Heart left ventricle (tissue), 13 donors: ENCODE data around the gene KLHL8.

Experiments used
- POLR2A ChIP-seq, 2 donors: fragments of 450-650 bp; IDR thresholded peaks; one replicate each; pipeline ENCODE4 v1.6.1; 2017; ENCODE audit warnings: antibody characterized with exemption in 2 of 2, mild to moderate bottlenecking in 2 of 2, moderate library complexity in 2 of 2
- TF ChIP-seq, protein P1 (sequence below), 12 donors: fragments of 200-600 bp; sonication (generic) in 4 of 12; IDR thresholded peaks; one replicate each; pipeline versions ENCODE4 v1.5.0 to v1.8.0; 2018 to 2022; ENCODE audit warnings: antibody characterized with exemption in 12 of 12, mild to moderate bottlenecking in 5 of 12
- donor health status: ischemic (EF 13 %, LVEDD 7.1; RV severe dilation, severe dysfunction).
- donor health status: DM: no; HTN: yes; CAD: no.
- donor health status: DM: no; HTN: no; CAD: no.
- donor health status: ischemic (EF 25% LVEDD 6.9; RV normal size, moderate dysfunction).
- donor health status: ischemic (EF 25% LVEDD 5.7; RV mildly dilated, moderate dysfunction).
- donor health status: ischemic (EF 35%, LVEDD 5.7; RV mildly dilated, moderate dysfunction).
- donor health status: nonischemic (EF 11% LVEDD 7.7; RV severe dilation, severe dysfunction).
- donor health status: DM: yes; HTN: yes; CAD: no.
- donor health status: PGD.
- donor health status: ischemic (EF 29% LVEDD 5.4; RV normal size, mild dysfunction).
- donor health status: nonischemic (EF 23%, LVEDD 6.1; RV moderate dilation, normal function).

DNA sequence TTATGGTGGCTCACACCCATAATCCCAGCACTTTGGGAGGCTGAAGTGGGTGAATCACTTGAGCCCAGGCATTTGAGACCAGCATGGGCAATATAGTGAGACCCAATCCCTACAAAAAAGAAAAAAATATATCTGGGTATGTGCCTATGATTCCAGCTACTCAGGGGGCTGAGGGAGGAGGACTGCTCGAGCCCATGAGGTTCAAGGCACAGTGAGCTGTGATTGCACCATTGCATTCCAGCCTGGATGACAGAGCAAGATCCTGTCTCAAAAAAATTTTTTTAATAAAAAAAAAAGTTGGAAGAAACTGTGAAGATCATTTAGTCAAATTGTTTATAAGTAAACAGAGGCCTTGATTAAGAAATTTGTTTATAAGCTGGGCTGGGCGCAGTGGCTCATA is 39.7 kb downstream of the KLHL8 start:
- TF ChIP-seq, protein P1, sequence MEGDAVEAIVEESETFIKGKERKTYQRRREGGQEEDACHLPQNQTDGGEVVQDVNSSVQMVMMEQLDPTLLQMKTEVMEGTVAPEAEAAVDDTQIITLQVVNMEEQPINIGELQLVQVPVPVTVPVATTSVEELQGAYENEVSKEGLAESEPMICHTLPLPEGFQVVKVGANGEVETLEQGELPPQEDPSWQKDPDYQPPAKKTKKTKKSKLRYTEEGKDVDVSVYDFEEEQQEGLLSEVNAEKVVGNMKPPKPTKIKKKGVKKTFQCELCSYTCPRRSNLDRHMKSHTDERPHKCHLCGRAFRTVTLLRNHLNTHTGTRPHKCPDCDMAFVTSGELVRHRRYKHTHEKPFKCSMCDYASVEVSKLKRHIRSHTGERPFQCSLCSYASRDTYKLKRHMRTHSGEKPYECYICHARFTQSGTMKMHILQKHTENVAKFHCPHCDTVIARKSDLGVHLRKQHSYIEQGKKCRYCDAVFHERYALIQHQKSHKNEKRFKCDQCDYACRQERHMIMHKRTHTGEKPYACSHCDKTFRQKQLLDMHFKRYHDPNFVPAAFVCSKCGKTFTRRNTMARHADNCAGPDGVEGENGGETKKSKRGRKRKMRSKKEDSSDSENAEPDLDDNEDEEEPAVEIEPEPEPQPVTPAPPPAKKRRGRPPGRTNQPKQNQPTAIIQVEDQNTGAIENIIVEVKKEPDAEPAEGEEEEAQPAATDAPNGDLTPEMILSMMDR (IDR thresholded peaks at IDR 0.05): no peak
- TF ChIP-seq POLR2A (IDR thresholded peaks at IDR 0.05): no peak
